HG03097 (cell line): ENCODE results near the gene BOLA1.
"Not testable (repeated sequence)": the region's sequence is repeated elsewhere in the genome, so short reads cannot be mapped to it uniquely, and the experiment has no call there.

Experiments
- ATAC-seq: cut with Tn5 transposase; IDR thresholded peaks from one replicate; pipeline ENCODE4 v1.9.1; 2021; ENCODE audit not compliant: unreplicated experiment, low FRiP score

The BOLA1 gene

GRCh38 chr1:149899460-149900284 lies at the start of gene BOLA1:
TSS of gene BOLA1 (plus strand) at chr1:149899568. CDS start at chr1:149900060, 492 bp downstream.
- peak; percentile 93 for ATAC-seq

GRCh38 chr1:149849947-149850360 lies 49.4 kb upstream of the BOLA1 start:
- no peak for ATAC-seq

GRCh38 chr1:149850732-149851345 lies 48.5 kb upstream of the BOLA1 start:
- ATAC-seq: peak; percentile 48

- peak; percentile 44 for ATAC-seq
Observed at GRCh38 chr1:149851585-149852213, 47.7 kb upstream of the BOLA1 start.

GRCh38 chr1:149852263-149852662 lies 47.1 kb upstream of the BOLA1 start:
- peak; percentile 27 for ATAC-seq

- peak; percentile 6 for ATAC-seq
Observed at GRCh38 chr1:149860271-149860670, 39.1 kb upstream of the BOLA1 start.

GRCh38 chr1:149860684-149861496 lies 38.5 kb upstream of the BOLA1 start:
- peak; percentile 69 for ATAC-seq

GRCh38 chr1:149861497-149862054 lies 37.8 kb upstream of the BOLA1 start:
- ATAC-seq: not testable (repeated sequence)

- not testable (repeated sequence) for ATAC-seq
Observed at GRCh38 chr1:149866887-149867286, 32.5 kb upstream of the BOLA1 start.

- ATAC-seq: not testable (repeated sequence)
Observed at GRCh38 chr1:149873060-149873459, 26.3 kb upstream of the BOLA1 start.

- no peak for ATAC-seq
Observed at GRCh38 chr1:149877211-149877946, 22.0 kb upstream of the BOLA1 start.

GRCh38 chr1:149879556-149879955 lies 19.8 kb upstream of the BOLA1 start:
- ATAC-seq: no peak

- no peak for ATAC-seq
Observed at GRCh38 chr1:149881876-149882275, 17.5 kb upstream of the BOLA1 start.

- no peak for ATAC-seq
Observed at GRCh38 chr1:149883598-149884247, 15.6 kb upstream of the BOLA1 start.

- no peak for ATAC-seq
Observed at GRCh38 chr1:149884433-149885338, 14.7 kb upstream of the BOLA1 start.

- no peak for ATAC-seq
Observed at GRCh38 chr1:149885339-149886120, 13.8 kb upstream of the BOLA1 start.

GRCh38 chr1:149886121-149886395 lies 13.3 kb upstream of the BOLA1 start:
- ATAC-seq: not testable (repeated sequence)
